Measurements from ENCODE around the gene MAPK14. TPM values are rescaled to one million over a fixed set of nuclear protein-coding genes. Genes with fewer than 3 reads are reported as not detected.
A peak's percentile ranks its signal among the peaks of the same experiment; 100 is the strongest.

The MAPK14 gene
- total and polyA plus RNA-seq, 2 experiments from 2014 or later: 41.6 to 96.2 TPM

GRCh38 chr6:36116943-36117342, 89.3 kb downstream of the MAPK14 start:
- no peak overlapping the region for H3K4me3 ChIP-seq

DNA sequence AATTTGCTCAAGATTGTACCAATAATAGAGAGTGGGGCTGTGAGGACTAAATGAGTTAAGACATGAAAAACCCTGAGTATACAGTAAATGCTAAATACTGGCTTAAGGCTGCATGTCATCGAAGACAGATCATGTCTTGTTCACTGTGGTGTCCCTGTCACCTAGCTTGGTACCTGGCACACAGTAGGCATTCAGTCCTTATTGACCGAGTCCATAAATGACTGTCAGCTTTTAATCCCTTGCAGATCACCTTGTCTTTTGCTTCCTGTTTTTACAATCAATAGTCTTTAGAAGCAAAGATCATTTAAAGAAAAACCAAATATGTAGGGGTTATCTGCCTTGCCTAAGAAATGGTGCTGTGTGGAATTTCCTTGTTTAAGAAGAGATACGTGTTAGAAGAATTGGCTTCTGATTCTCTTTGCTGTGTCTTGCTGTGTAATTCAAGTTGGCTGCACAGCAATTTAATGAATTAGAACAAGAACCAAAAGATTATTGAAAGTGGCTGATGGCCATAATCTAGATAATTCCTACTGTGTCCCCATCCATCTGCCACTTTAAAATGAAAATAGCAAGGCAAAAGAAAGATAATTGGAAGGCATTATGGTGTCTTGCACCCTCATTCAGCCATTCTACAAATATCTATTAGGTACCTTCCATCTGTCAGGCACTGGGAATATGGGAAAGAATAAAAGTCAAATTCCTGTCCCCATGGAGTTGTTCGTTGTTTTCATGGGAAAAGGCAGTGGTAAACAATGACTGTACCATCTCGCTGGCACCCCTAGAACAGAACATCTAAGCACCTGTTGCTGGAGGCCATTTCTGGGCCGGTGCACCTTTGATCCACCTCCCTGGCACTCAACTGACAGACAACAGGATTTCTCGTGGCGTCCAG, 90.3 kb downstream of the MAPK14 start:
- no peaks in the 10 kb centered on the region for H3K9me3 ChIP-seq (ENCODE audit: low read depth)
- H3K36me3 ChIP-seq: no peaks in the 10 kb centered on the region
- peaks cover 21% of the 10 kb centered on the region for H3K4me1 ChIP-seq (ENCODE audit: low read depth)
- H3K27ac ChIP-seq: peak overlapping the region; percentile 10
- no peaks in the 10 kb centered on the region for H3K27me3 ChIP-seq
- TF ChIP-seq CTCF (IDR thresholded peaks at IDR 0.05; ENCODE audit: low read depth, low read length): no peak
- H3K4me3 ChIP-seq: no peak overlapping the region
- no peak for DNase-seq (ENCODE audit: low read depth in 1 of 2, low spot score in 1 of 2)

More at GRCh38 chr6:36116943-36117342, 89.3 kb downstream of the MAPK14 start:
- TF ChIP-seq CTCF (IDR thresholded peaks at IDR 0.05; ENCODE audit: low read depth, low read length): no peak
- DNase-seq (ENCODE audit: low read depth in 1 of 2, low spot score in 1 of 2): no peak
- no peaks in the 10 kb centered on the region for H3K36me3 ChIP-seq
- H3K27me3 ChIP-seq: no peaks in the 10 kb centered on the region
- H3K9me3 ChIP-seq (ENCODE audit: low read depth): no peaks in the 10 kb centered on the region
- H3K27ac ChIP-seq: peak overlapping the region; percentile 10
- H3K4me1 ChIP-seq (ENCODE audit: low read depth): peaks cover 21% of the 10 kb centered on the region

- no peaks in the 10 kb centered on the region for H3K36me3 ChIP-seq
- H3K9me3 ChIP-seq (ENCODE audit: low read depth): no peaks in the 10 kb centered on the region
- no peak overlapping the region for H3K4me3 ChIP-seq
- TF ChIP-seq CTCF (IDR thresholded peaks at IDR 0.05; ENCODE audit: low read depth, low read length): no peak
- no peak for DNase-seq (ENCODE audit: low read depth in 1 of 2, low spot score in 1 of 2)
- no peaks in the 10 kb centered on the region for H3K27me3 ChIP-seq
- peaks cover 21% of the 10 kb centered on the region for H3K4me1 ChIP-seq (ENCODE audit: low read depth)
- H3K27ac ChIP-seq: no peak overlapping the region
Measured at GRCh38 chr6:36118550-36119107, 91.0 kb downstream of the MAPK14 start.

- no peak for TF ChIP-seq CTCF (IDR thresholded peaks at IDR 0.05; ENCODE audit: low read depth, low read length)
Measured at GRCh38 chr6:36119209-36119608, 91.6 kb downstream of the MAPK14 start.

DNA sequence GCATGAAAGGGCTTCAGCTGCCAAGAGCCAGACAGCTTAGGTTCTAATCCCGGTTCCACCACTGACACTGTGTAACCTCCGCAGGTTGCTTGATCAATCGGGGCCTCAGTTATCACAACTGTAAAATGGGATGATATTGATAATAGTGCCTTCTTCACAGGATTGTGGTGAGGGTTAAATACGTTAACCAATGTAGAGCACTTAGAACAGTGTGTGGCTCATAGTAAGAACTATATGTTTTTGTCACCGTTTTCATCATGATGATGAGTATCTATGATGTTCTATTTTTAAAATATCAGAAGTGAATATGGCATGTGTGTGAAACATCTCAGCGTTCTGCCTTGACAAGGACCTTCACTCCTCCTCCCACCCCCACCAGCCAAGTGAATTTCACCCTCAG, 92.4 kb downstream of the MAPK14 start:
- no peak for DNase-seq (ENCODE audit: low read depth in 1 of 2, low spot score in 1 of 2)
- Histone ChIP-seq H3K4me1 (ENCODE audit: low read depth) (peaks cover 16% of the 10 kb centered on the region), H3K36me3 (no peaks in the 10 kb centered on the region), H3K9me3 (ENCODE audit: low read depth) (no peaks in the 10 kb centered on the region), H3K4me3 (no peak overlapping the region), H3K27me3 (no peaks in the 10 kb centered on the region), H3K27ac (no peak overlapping the region)
- TF ChIP-seq CTCF (IDR thresholded peaks at IDR 0.05; ENCODE audit: low read depth, low read length): no peak

More at GRCh38 chr6:36119209-36119608, 91.6 kb downstream of the MAPK14 start:
- Histone ChIP-seq H3K27ac (no peak overlapping the region), H3K4me1 (ENCODE audit: low read depth) (peaks cover 21% of the 10 kb centered on the region), H3K4me3 (no peak overlapping the region), H3K27me3 (no peaks in the 10 kb centered on the region), H3K36me3 (no peaks in the 10 kb centered on the region), H3K9me3 (ENCODE audit: low read depth) (no peaks in the 10 kb centered on the region)
- no peak for DNase-seq (ENCODE audit: low read depth in 1 of 2, low spot score in 1 of 2)
